Measurements from ENCODE around the gene GIMAP8.
"Not testable (repeated sequence)": the region's sequence is repeated elsewhere in the genome, so short reads cannot be mapped to it uniquely, and the experiment has no call there.

The GIMAP8 gene

DNA sequence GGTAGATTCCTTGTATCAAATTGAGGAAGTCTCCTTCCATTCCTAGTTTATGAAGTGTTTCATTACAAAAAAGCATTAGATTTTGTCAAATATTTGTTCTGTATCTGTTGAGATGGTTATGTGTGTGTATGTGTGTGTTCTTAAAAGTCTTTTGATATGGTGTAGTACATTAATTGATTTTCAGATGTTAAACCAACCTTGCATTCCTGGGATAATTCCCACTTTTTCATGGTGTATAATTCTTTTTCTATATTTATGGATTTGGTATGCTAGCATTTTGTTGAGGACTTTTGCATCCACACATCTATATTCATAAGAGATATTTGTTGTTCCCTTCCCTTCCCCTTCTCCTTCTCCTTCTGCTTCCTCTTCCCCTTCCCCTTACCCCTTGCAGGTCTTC, 8.9 kb upstream of the GIMAP8 start:
- no peak for DNase-seq

DNA sequence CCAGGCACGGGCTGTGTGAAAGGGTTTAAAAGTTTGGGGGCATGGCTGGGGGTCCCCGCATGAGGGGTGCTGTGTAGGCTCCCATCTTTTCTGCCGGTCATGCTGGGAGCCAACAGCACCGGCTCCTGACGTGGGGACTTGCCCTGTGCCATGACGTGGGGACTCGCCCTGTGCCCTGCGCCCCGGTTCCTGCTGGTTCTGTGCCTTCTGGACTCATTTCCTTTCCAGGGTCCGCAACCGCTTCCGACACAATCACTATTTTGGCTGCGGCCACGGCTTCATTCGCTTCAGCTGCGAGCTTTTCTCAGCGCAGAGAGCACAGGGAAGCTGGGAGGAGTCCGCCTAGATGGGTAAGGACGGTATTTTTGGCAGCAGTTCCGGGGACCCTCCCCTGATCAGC, 7.6 kb upstream of the GIMAP8 start:
- DNase-seq = no peak

DNA sequence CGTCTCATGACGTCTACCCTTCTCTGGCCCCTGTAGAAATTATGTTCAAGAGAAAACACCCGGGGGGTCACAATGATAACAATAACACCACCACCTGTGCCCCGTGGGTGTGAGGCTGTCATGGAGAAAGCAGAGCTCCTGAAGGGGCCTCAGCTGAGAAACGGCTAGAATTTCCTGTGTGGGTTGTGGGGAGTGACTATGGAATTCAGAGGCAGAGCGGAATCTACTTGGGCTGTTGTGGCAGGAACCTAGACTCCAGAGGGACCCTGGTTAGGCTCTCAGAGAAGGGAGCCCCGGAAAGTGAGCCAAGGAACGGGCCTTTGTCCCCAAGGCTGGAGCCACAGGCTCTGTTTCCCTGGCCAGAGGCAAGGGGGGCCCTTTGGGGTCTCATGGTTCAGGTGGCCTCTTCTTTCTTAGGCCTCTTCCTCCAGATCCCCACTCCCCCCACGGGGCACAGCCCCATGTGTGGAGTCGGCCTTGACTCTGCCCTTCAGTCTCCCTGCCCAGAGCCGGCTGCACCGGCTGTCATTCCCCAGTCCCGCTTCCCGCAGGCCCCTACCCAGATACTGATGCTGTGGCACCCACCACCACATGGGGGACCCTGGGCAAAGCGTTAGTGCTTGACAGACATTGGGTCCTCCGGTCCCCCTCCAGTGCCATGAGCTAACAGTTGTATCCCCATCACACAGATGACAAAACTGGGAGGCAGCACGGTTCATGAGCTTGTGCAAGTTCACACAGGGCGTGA, 6.5 kb upstream of the GIMAP8 start:
- DNase-seq = no peak

DNA sequence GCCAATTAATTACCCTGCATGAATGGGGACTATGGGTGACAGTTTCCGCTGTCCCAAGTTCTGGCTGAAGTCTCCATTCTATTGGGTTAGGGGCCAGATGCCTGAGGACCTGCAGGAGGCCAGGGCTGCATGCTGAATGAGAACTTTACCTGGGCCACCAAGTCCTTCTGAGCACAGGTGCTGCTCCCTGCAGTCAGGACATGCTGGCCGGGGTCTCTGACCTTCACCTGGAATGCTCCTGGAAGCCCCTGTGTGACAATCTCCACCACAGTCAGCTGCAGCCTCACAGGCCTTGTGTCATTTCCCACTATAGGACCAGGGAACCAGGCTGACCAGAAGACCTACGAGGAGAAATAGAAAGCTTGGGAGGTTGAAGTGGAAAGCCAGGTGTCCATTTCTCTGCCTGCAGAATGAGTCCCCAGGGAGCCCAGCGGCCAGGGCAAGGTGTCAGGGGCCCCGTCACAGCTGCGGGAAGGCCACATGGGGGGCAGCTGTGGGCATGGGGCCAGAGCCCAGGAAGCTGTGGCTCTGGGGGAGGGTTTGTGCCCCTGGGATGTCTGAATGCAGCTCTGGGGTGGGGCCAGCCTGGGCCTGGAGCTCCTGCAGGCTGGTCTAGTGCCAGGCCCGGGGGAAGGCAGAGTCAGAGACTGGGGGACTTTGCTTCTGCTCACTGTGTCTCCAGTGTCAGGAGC, 5.6 kb upstream of the GIMAP8 start:
- DNase-seq = no peak

DNA sequence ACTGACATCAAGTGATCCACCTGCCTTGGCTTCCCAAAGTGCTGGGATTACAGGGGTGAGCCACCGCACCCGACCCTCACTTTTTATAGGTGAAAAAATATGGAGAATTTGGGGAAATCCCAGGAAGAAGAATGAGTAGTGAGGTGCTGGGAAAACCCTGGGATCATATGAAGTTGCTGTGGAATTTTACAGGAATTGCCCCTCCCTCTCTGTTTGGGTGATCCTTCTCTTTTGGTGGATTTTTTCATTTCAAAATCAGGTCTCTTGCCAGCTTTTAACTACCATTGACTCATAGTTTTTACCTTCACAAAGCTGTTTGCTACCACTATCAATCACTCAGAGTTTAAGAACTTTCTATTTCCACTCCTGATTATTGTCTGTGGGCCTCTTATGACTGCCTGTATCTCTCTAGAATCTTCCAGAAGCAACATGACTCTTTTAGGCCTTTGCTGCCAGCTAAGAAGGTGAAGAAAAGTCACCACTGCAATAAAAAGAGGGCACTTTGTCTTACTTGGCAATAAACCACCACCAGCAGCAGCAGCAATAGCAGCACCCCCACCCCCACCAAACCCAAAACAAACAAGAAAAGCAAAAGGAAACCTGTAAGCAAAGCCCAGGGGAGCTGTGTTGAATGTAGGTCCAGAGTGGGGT, 4.0 kb upstream of the GIMAP8 start:
- no peak for DNase-seq

GRCh38 chr7:150447966-150448788, 2.3 kb upstream of the GIMAP8 start:
- DNase-seq = no peak

DNA sequence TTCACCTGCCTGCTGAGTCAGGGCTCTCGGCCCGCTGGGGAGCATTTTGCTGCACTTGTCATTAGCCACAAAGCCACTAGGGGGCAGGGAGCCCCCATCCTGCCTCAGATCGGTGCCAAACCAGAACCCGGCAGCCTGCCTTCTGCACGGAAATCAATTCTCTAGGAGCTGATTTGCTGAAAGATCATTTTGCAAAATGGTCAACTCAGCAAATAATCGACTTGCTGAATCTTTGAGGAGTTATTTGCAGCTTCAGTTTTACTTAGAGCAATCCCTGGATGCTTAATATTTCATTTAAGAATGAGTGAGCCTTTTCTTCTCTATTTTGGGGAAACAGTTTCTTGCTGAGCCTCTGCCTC, 1.7 kb upstream of the GIMAP8 start:
- DNase-seq = peak; percentile 54

GRCh38 chr7:150449206-150449952, 1.1 kb upstream of the GIMAP8 start:
- DNase-seq = no peak

DNA sequence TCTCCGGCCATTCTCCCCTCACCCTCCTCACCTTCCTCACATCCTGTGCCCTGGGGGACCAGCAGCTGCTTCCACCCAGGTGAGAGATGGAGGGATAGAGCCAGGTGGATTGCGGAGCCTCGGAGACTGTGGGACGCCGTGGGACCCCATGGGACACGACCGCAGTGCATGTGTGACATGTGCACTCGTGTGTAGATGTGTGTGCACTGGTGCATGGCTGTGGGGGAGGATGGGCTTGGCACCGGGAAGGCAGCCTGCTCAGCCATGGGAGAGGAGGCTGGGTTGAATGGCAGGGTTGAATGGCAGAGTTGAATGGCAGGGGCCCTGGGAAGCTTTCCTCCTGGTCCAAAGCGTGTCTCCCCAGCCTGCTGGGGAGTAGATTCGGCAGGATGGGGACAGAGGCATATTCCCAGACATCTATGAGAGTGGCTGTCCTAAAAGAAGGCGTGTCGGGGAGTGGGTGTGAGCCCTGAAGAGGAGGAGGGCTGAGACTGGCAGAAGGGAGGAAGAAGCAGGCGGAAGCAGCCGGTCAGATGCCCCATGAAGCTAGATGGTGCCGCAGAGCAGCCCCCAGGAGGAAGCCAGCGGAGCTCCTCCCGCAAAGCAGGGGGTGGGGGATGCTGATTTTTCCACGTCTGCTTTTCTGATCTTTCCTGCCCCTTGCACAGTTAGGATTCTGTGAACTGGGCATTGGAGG, 815 bp downstream of the GIMAP8 start:
- no peak for DNase-seq

GRCh38 chr7:150451833-150452461, 1.5 kb downstream of the GIMAP8 start:
- no peak for DNase-seq

GRCh38 chr7:150453181-150453580, 2.8 kb downstream of the GIMAP8 start:
- no peak for DNase-seq

DNA sequence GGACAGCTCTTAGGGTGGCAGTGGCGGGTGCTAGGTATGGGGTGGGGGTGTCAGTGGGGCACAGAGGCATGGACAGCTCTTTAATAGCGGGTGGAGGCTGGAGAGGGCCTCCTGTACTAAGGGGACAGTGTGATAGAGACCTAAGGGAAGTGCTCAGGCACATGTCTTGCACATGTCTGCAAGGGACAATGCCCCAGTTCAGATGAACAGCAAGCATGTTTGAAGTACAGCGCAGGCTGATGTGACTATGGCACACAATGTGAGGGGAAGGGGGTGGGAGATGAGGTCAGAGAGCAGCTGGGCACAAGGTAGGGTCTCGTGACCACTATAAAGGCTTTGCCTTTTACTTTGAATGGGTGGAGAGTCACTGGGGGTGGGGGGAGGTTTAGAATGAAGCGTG, 3.5 kb downstream of the GIMAP8 start:
- DNase-seq = no peak

DNA sequence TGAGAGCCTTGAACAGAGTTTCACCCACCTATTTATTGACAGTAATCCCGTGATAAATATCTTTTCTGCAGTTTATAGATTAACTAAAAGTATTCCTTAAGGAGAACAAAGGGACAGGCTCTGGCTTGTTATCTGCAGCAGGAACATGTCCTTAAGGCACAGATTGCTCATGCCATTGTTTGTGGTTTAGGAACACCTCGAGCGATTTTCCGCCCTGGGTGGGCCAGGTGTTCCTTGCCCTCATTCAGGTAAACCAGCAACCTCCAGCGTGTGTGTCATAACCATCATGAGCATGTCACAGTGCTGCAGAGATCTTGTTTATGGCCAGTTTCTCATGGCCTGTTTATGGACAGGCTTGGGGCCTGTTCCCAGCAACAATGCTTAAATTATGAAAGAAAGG, 6.6 kb downstream of the GIMAP8 start:
- not testable (repeated sequence) for DNase-seq

DNA sequence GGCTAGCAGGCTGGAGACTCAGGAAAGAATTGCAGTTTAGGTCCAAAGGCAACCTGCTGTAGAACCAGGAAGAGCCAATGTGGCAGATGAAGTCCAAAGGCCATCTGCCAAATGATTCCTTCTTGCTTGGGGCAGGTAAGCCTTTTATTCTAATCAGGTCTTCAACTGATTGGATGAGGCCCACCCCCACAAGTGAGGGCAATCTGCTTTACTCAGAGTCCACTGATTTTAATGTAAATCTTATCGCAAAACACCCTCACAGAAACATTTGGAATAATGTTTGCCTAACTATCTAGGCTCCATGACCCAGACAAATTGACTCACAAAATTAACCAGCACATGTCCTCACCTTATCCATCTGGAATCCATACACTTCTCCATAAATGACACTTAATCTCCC, 7.8 kb downstream of the GIMAP8 start:
- no peak for DNase-seq

GRCh38 chr7:150458756-150459155, 8.3 kb downstream of the GIMAP8 start:
- no peak for DNase-seq

- no peak for DNase-seq
These were observed 11.1 kb downstream of the GIMAP8 start for GRCh38 chr7:150461520-150461919.

DNA sequence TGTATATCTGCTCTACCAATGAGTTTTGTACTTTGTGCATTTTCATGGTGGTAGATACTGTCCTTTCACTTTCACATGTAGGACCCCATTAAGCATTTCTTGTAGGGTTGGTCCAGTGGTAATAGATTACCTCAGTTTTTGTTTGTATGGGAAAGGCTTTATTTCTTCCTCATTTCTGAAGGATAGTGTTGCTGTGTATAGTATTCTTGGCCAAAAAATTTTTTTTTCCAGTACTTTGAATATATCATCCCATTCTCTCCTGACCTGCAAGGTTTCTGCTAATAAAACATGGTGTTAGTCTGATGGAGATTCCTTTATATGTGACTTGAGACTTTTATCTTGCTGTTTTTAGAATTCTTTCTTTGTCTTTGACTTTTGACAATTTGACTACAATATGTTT, 12.0 kb downstream of the GIMAP8 start:
- DNase-seq = no peak

DNA sequence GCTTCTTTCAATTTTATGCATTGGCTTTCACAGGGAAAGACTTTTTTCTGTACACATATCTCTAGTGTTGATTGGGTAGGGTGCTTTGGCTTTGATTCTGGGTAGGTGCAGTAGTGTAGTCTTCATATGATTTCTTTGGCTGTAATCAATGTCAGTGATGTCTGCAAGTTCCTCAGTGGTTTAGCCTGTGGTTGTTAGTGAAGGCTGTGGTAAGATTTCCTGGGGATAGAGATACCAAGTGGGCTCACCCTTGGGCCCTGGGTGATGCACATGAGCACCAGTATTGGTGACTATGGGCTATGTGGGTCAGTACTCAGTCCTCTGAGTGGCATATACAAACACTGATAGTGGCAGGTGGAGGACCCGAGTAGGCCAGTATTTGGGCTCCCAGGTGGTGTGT, 13.0 kb downstream of the GIMAP8 start:
- no peak for DNase-seq

DNA sequence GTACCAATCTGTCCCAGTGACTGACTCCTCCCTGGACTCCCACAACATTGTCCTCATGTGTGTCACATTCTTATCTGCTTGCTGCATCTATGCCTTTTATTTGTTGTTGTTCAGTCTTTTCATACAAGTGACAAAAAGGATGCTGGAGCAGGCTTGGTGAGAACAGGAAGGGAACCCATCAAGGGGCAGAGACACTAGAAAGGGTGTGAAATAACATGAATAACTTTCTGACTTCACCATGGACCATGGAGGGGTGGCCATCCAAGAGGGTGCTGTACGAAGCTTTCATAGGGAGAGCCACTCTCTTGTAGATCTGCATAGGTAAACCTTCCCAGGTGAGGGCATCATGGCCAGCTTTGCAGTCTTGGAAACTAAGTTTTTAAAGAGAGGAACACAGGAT, 14.5 kb downstream of the GIMAP8 start:
- no peak for DNase-seq

- no peak for DNase-seq
These were observed 15.0 kb downstream of the GIMAP8 start for GRCh38 chr7:150465414-150465813.

- no peak for DNase-seq
These were observed 16.0 kb downstream of the GIMAP8 start for GRCh38 chr7:150466477-150466876.

Data from fibroblast of skin of scalp (primary cell).